ENCODE data around the gene STARD9.
"Not testable (repeated sequence)": the region's sequence is repeated elsewhere in the genome, so short reads cannot be mapped to it uniquely, and the experiment has no call there.

Gene STARD9

DNA sequence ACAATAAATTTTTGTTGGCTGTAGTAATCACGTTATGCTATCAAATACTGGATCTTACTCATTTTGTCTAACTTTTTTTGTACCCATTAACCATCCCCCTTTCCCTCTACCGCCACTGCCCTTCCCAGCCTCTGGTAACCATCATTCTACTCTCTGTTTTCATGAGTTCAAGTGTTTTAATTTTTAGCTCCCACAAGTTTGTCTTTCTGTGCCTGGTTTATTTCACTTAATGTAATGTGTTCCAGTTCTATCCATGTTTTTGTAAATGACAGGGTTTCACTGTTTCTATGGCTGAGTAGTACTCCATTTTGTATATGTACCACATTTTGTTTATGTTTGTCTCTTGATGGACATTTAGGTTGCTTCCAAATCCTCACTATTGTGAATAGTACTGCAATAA lies 52.1 kb downstream of the STARD9 start:
- DNase-seq (ENCODE audit: low read depth), result no peak

DNA sequence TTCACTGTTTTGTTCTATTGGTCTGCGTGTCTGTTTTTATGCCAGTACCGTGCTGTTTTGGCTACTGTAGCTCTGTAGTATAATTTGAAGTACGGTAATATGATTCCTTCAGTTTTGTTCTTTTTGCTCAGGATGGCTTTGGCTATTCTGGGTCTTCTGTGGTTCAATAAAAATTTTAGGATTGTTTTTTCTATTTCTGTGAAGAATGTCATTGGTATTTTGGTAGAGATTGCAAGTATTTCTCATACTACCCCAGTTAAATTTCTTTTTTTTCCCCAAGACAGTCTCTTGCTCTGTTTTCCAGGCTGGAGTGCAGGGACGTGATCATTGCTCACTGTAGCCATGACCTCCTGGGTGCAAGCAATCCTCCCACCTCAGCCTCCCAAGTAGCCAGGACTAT lies 53.4 kb downstream of the STARD9 start:
- DNase-seq (ENCODE audit: low read depth), result no peak

- DNase-seq (ENCODE audit: low read depth), result no peak
These were observed 56.8 kb downstream of the STARD9 start for GRCh38 chr15:42632105-42632675.

GRCh38 chr15:42640109-42640508 lies 64.7 kb downstream of the STARD9 start:
- DNase-seq (ENCODE audit: low read depth), result no peak

- DNase-seq (ENCODE audit: low read depth), result peak; percentile 21
These were observed 75.0 kb downstream of the STARD9 start for GRCh38 chr15:42650208-42651066.

DNA sequence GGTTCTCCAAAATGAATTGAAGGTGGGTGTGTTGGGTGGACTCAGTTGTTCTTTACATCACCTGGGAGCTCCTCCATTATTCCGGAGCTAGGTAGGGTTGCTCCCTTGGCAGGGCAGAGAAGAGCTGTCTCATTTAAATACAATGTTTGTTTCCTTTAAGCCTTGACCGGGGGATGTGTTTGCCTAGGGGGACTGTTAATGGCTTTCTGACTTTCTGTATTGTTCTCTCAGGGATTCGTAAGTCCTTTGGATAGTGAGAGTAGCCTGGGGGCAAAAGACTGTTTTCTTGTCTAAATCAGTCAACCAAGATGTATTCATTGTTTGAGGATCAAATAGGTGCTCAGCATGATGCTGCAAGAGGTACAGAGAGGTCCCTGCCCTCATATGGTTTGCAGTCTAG lies 90.4 kb downstream of the STARD9 start:
- DNase-seq (ENCODE audit: low read depth), result no peak

DNA sequence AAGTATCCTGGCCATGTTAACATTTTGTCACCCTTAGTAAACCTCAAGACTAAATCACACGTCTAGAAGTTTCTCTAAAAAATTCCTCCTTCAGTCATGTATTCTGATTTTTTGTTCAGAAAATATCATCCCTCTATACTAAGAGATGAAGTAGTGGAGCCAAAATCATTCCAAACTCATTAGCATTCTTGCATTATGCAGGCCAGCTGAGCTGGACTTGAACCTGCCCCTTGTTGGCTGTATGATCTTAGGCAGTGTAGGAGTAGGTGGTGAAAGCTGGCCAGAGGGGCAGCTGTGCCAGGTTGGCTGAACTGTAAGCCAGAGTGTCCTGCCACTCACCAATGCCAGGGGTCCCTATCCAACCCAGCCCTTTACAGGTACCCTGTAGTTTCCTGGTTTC lies 92.4 kb downstream of the STARD9 start:
- DNase-seq (ENCODE audit: low read depth), result no peak

- DNase-seq (ENCODE audit: low read depth), result no peak
These were observed 95.0 kb downstream of the STARD9 start for GRCh38 chr15:42670451-42670850.

- DNase-seq (ENCODE audit: low read depth), result no peak
These were observed 97.0 kb downstream of the STARD9 start for GRCh38 chr15:42672444-42672843.

DNA sequence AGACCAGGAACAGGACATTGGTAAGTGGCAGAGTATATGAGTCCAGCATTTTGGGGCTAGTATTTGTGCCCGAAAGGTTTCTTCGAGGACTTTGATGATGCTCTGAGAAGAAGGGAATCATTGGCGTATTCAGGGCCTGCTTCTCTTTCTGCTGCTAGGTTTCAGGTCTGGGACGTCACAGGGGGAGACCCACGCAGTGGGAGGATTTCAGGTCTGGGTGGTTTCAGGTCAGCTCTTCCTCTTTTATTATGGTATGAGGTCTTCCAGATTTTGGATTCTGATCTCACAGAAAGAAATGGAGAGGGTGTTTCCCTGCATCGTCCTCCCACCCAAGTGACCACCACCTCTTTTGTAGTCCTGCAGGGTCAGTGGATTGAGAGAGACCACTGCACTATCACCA lies 99.1 kb downstream of the STARD9 start:
- no peak for DNase-seq (ENCODE audit: low read depth)

- DNase-seq (ENCODE audit: low read depth), result no peak
These were observed 99.6 kb downstream of the STARD9 start for GRCh38 chr15:42675021-42675420.

- DNase-seq (ENCODE audit: low read depth), result no peak
These were observed 104.1 kb downstream of the STARD9 start for GRCh38 chr15:42679285-42680141.

DNA sequence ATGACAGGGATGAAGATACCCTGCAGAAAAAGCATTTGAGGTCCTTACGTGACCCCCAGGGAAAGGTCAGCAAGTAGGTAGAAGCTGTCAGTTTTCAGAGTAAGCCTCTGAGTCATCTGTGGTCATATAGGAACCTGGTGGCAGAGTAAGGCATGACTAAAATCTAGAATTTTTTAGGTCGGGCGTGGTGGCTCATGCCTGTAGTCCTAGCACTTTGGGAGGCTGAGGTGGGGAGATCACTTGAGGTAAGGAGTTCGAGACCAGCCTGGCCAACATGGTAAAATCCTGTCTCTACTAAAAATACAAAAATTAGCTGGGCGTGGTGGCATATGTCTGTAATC lies 104.7 kb downstream of the STARD9 start:
- not testable (repeated sequence) for DNase-seq (ENCODE audit: low read depth)

DNA sequence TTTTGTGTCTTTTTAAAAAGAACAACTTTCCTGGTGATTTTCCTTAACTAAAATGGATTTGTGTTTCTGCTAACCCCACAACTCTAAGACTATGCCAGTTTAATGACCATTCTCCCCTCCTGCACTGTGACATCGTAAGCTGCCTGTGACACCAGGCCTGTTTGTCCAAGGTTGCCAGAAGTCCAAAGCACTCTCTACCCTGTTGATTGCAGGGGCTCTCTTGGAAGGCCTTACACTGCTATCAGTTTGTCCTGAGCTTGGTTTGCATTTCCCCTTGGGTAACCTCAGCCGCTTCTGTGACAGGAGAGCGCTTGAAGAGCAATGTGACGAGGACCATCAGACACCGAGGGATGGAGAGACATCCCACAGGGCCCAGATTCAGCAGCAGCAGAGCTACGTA lies 105.7 kb downstream of the STARD9 start:
- DNase-seq (ENCODE audit: low read depth), result no peak

GRCh38 chr15:42686281-42686680 lies 110.9 kb downstream of the STARD9 start:
- DNase-seq (ENCODE audit: low read depth), result no peak

DNA sequence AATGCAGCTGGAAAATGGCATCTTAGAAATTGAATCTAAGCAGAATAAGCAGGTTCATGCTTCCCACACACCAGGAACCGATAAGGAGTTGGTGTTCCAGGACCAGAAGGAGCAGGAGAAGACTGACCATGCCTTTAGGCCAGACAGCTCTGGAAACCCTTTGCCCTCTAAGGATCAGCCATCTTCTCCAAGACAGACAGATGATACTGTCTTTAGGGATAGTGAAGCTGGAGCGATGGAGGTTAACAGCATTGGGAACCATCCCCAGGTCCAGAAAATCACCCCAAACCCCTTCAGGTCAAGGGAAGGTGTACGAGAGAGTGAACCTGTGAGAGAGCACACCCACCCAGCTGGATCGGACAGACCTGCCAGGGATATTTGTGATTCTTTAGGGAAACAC lies 112.3 kb downstream of the STARD9 start:
- no peak for DNase-seq (ENCODE audit: low read depth)

- DNase-seq (ENCODE audit: low read depth), result no peak
These were observed 112.9 kb downstream of the STARD9 start for GRCh38 chr15:42688301-42688700.

- DNase-seq (ENCODE audit: low read depth), result no peak
These were observed 115.9 kb downstream of the STARD9 start for GRCh38 chr15:42691308-42691707.

DNA sequence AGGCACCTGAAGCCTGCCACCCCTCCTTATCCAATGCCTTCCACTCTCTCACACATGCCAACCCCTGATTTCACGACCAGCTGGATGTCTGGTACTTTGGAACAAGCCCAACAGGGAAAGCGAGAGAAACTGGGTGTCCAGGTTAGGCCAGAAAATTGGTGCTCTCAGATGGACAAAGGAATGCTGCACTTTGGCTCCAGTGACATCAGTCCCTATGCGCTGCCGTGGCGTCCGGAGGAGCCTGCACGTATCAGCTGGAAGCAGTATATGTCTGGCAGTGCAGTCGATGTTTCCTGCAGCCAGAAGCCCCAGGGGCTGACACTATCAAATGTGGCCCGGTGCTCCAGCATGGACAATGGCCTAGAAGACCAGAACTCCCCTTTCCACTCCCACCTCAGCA lies 116.4 kb downstream of the STARD9 start:
- DNase-seq (ENCODE audit: low read depth), result no peak

GRCh38 chr15:42692536-42692935 lies 117.1 kb downstream of the STARD9 start:
- no peak for DNase-seq (ENCODE audit: low read depth)

GRCh38 chr15:42692997-42693396 lies 117.6 kb downstream of the STARD9 start:
- DNase-seq (ENCODE audit: low read depth), result no peak

DNA sequence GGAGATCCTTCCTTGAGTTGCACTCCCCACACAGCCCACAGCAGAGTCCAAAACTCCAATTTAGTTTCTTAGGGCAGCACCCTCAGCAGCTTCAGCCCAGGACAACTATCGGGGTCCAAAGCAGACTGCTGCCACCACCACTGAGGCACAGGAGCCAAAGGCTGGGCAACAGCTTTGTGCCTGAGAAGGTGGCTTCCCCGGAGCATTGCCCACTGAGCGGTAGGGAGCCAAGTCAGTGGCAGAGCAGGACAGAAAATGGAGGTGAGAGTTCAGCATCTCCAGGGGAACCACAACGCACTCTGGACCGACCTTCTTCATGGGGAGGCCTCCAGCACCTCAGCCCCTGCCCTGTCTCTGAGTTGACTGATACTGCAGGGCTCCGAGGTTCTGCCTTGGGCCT lies 118.1 kb downstream of the STARD9 start:
- DNase-seq (ENCODE audit: low read depth), result no peak

- no peak for DNase-seq (ENCODE audit: low read depth)
These were observed 118.5 kb downstream of the STARD9 start for GRCh38 chr15:42693942-42694341.

All from stimulated activated CD8-positive, alpha-beta memory T cell treated with anti-CD3 and anti-CD28 coated beads, Interleukin-15, amount 100 ng/mL, for 1 hour (primary cell).